ENCODE measurements around the gene PSMD1.
"Not testable (repeated sequence)": the region's sequence is repeated elsewhere in the genome, so short reads cannot be mapped to it uniquely, and the experiment has no call there.

Gene PSMD1

GRCh38 chr2:231161252-231161839 is 104.7 kb downstream of the PSMD1 start:
- DNase-seq = no peak

- DNase-seq = no peak
These were observed 105.2 kb downstream of the PSMD1 start for GRCh38 chr2:231161877-231162329.

DNA sequence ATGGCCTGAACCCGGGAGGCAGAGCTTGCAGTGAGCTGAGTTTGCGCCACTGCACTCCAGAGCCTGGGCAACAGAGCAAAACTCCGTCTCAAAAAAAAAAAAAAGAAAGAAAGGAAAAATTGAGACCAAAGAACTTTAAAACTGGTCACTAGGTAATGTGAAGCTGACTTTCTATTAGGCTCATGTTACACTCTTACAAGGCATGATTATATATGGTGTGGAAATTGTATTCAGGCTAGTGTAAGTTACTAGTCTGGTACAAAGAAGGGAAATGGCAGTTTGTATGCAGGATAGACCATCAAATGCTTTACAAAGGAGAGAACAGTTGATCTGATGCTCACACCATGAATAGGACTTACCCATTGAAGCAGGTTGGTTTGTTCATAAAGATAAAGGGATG is 106.3 kb downstream of the PSMD1 start:
- DNase-seq = no peak

DNA sequence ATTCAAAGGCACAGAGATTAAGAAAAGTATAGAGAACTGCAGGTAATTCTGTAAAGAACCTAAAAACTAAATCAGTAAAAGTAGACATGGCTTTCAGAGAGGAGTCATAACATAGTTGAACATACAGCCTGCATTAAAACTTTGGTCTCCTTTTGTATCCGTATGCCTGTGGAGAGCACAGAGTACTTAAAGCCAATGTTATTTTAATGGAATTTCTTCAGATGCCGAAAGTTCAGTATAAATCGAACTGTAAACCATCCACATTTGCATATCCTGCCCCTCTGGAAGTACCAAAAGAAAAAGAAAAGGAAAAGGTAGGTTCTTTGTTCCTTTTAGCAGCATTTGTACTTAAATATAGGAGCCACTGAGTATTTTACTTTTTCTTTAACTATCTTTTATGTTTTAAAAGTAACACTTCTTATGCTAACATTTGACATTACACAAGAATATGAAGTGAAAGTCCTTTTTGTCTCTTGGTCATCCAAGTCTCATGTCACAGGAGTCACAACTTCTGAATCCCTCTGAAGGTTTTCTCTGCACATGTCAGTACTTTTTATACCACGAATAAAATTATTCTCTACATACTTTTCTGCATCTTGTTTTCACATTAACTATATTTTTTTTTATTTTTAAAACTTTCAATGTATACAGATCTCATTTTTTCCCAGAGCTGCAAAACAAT is 106.9 kb downstream of the PSMD1 start:
- no peak for DNase-seq

- no peak for DNase-seq
These were observed 111.2 kb downstream of the PSMD1 start for GRCh38 chr2:231167745-231168459.

DNA sequence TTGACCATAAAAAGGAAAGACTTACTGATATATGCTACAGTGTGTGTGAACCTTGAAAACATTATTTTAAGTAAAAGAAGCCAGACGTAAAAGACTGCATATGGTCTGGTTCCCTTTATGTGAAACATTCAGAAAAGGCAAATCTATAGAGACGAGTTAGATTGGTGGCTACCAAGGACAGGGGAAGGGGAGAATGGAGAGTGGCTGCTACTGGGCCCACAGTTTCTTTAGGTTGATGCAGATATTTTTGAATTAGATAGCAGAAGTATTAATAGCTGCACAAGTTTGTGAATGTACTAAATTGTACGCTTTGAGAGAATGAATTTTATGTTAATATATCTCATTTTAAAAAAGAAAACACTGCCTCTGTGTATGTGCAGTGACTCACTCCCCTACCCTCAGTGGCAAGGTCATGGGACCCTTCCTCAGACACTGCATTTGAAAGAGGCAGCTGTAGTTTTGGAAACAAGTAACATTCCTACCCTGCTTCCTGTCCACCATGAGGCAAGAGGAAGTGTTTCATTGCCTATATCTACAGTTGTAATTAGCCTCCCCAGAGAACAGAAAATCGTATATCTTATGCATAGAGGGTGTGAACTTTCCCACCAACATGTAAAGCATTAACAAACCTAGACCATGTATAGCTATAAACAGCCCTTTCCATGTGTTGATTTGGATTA is 111.9 kb downstream of the PSMD1 start:
- DNase-seq = no peak

DNA sequence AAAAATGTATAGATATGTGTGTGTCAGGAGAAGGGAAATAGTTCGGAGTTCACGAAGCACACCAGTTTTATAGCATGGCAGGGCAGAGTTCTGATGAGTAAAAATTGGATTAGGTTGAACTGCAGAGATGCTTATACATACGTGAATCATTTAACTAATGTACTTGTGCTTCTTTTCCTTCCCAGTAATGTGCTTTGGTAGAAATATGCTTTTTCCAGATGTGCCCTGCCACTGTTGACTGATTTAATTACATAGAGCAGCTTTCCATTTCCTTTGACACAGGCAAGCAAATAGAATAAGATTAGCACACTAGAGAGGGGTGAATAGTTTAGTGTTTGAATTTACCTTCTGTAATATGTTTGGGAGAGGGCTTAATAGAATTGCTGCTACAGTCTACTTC is 112.8 kb downstream of the PSMD1 start:
- DNase-seq = no peak

DNA sequence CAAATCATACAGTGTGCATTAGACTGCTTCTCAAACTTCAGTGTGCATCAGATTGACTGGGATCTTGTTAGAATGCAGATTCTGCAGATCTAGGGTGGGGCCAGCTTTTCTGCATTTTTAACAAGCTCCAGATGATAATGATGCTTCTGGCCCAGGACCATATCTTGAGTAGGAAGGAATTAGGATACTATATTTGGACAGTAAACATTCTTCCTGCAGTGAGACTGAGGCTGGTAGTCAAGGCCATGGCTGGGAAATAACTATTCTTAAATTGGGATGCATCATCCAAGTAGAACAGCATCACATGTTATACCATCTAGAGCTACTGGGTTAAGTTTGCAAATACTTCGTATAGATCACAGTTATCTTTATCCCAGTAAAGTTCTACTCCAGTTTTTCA is 113.4 kb downstream of the PSMD1 start:
- DNase-seq = no peak

DNA sequence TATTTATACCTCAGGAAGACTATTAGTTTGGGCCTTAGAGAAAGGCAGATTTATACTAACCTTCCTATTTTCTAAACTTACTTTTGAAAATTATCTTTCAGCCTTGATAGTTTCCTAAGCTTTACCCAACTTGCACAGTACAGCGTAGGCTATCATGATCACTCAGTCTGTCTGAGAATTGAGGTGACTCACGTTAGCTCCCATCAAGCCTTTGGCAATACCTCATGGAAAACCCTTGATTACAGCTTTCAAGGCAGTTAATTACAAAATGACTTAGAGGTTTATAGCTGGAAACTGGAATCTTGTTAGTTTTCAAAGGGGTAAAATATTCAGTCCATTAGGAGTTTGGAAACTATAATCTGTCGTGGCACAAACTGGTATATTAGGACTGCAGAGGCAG is 115.4 kb downstream of the PSMD1 start:
- DNase-seq = no peak

DNA sequence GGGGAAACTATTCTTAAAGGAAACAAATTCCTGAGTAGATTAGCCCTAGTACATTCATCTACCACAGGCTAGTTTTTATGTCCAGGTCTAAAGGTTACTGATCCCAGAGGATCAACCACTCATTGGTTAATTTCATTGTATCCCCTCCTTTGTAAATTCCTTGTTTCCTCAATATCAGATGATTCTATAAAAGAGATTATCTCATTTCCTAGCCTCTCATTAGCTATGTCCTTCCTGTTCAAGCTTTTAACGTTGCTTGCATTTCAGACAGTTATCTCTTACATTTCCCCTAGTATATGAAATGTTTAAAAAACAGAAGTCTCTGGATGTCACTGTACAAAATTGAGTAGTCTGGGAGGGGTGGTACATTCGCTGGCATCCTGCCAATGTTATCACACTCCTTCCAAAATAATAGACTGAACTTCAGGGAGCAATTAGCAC is 117.6 kb downstream of the PSMD1 start:
- no peak for DNase-seq

- no peak for DNase-seq
These were observed 119.4 kb downstream of the PSMD1 start for GRCh38 chr2:231176066-231176465.

DNA sequence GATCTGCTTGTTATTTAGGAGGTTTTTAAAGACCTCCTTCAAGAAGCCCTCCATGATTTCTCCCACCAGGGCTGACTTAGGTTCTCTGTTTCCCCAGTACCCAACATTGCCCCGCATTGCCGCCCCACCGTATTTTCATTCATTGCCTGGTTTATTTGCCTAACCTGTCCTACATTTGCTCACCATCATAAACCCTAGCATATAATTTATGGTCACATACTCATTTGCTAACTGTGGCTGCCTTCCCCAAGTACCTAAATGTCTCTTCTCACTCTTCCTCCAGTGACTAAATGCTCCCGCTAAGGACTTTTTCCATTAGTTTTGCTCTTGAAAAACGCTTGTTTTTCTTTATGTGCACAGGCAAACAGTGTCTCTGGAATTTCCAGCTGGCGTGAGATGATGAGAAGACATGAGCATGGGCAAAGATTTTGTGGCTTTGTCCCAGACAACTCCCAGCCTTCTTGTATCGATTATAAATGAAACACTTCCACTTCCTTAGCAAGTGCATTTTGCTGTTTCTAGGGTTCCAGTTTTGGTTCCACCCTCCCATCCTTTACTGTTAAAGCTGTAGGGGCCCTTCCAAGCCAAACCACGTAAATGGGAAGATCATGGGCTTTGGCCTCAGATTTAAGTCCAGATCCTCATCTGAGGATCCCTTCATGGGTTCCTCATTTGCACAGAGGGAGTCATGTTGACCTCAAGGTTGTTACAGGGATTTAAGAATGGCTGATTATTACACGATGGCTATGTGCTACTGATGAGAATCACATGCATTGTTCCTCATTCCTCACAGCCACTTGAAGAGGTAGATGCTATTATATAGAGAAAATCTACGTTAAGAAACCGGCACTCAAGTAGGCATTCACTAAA is 120.7 kb downstream of the PSMD1 start:
- no peak for DNase-seq

GRCh38 chr2:231178805-231179204 is 122.1 kb downstream of the PSMD1 start:
- not testable (repeated sequence) for DNase-seq

GRCh38 chr2:231181860-231182512 is 125.3 kb downstream of the PSMD1 start:
- no peak for DNase-seq

DNA sequence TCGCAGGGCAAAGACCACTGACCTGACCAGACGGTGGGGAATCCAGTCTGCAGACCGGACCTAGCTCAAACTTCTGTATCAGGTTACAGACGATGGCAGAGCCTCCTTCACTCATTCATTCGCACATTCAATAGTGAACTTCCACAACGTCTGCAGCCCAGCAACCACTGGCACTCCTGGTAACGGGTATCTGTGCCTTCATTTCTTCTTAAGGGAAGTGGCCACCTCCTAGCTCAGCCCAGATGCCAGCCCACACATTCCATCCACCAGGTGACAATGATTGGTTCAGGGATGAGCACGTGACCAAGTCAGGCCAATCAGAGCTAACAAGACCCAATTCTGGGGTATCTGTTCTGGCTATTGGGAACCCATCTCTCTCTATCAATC is 125.8 kb downstream of the PSMD1 start:
- no peak for DNase-seq

GRCh38 chr2:231183851-231184250 is 127.2 kb downstream of the PSMD1 start:
- no peak for DNase-seq

GRCh38 chr2:231184319-231184718 is 127.7 kb downstream of the PSMD1 start:
- DNase-seq = no peak

DNA sequence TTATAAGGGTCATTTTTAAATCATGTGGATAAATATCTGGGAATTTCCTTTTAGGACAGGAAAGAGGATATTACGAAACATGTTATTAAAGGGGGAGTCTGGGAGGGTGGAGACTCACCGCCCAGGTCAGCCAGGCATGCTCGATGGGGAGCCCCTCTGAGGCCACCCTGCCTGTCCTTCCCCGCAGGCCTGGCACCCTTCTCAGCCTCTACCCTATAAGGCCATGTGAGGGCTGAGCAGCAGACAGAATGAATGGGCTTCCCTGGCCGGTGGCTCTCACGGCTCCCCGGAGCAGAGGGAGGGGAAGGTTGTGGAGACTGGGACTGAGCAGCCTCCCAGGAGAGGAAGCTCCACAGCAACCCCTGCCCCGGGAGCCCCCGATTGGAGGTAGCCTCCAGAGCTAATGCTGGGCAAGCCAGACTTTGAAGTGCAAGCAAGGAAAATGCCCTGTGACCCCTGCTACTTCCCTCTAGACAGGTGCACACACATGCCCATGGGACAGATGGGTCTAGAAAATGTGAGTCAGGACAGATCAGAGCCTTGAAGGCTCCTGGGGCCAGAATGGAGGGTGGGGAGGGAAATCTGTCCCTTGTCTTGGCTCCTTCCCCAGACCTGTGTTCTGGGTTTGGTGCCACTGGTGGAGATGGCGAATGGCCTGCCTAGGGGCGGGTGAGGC is 128.5 kb downstream of the PSMD1 start:
- DNase-seq = no peak

DNA sequence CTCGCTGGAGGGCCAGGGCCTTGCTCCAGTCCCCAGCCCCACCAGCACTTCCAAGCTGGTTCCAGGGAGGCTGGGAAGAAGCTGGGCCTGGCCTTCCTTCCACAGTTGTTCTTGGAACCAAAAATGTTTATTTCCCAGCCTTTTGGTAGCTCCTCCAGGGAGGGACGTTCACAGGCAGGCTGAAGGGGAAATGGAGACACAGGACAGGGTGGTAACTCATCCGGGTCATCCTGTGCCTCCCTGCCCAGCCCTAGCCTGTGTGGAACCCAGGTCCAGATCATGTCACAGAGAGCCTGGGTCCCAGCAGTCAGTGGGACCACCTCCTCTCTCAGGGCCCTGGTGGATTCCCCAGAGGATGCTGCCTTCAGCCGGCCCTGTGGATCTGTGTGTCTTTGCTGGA is 129.2 kb downstream of the PSMD1 start:
- DNase-seq = no peak

DNA sequence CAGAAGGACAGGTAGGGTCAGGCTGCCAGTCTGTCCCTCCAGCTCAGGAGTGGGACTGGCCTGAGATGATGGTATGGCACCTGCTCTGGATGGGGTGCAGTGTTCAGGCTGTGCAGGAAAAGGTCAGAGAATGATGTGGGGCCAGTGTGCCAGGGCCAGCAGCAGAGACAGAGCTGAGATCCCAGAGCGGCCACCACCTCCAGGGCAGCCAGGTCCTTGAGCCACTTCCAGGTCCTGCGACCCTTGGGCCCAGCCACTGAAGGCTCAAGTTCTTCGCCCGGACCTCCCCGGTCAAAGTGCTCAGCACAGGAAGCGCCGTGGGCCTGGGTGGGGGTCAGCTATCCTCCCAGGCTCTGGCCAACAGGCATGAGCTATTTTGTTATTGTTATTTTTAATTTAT is 129.7 kb downstream of the PSMD1 start:
- no peak for DNase-seq

DNA sequence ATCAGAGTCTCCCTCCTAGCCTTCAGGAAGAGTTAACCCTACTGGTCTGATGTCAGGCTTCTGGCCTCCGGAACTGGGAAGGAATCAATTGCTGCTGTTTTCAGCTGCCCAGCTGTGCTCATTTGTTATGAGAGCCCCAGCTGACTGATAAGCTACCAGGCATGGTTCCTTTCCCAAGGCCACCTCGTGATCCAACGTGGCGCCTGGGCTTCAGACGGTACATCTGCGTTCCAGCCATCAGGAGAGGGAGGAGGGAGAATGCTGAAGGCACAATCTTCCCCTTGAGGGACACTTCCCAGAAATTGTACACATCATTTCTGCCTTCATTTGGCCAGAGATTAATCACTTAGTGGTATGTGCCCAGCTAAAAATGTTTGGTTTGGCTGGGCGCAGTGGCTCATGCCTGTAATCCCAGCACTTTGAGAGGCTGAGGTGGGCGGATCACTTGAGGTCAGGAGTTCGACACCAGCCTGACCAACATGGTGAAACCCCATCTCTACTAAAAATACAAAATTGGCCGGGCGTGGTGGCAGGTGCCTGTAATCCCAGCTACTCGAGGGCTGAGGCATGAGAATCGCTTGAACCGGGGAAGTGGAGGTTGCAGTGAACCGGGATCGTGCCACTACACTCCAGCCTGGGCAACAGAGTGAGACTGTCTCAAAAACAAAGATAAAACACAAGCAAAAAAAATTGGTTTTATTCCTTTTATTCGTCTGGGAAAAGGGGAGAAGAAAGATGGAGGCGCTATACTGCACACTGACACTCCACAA is 131.3 kb downstream of the PSMD1 start:
- no peak for DNase-seq
